Lower leg skin (tissue), 3 donors: ENCODE results near the gene IRAK3.

ENCODE experiments used
- CTCF ChIP-seq, 3 donors: fragments of 450-650 bp; IDR thresholded peaks; one replicate each; pipeline ENCODE4 v1.5.1; 2016; ENCODE audit warnings: antibody characterized with exemption in 3 of 3, mild to moderate bottlenecking in 3 of 3, moderate library complexity in 2 of 3
- POLR2A ChIP-seq, 2 donors: fragments of 450-650 bp; IDR thresholded peaks; one replicate each; pipeline ENCODE4 v1.6.1; 2016 to 2017; ENCODE audit warnings: antibody characterized with exemption in 2 of 2, mild to moderate bottlenecking in 1 of 2, moderate library complexity in 1 of 2

GRCh38 chr12:66194122-66194521 lies 5.1 kb downstream of the IRAK3 start:
- TF ChIP-seq POLR2A (IDR thresholded peaks at IDR 0.05) (no peak), CTCF (IDR thresholded peaks at IDR 0.05) (no peak)
